Measurements from ENCODE around the gene LRPAP1.
"Not testable (repeated sequence)": the region's sequence is repeated elsewhere in the genome, so short reads cannot be mapped to it uniquely, and the experiment has no call there.

The LRPAP1 gene

GRCh38 chr4:3531879-3532750 lies at the start of gene LRPAP1:
Gene LRPAP1 (minus strand): TSS chr4:3532422. CDS start chr4:3532412, 10 bp downstream.
- in situ Hi-C loops (cut with MboI; ENCODE audit: low sequenced_read_pairs): no loop called here

- in situ Hi-C loops (cut with MboI; ENCODE audit: low sequenced_read_pairs): not testable (repeated sequence)
Measured at GRCh38 chr4:3581334-3582090, 49.3 kb upstream of the LRPAP1 start.

- in situ Hi-C loops (cut with MboI; ENCODE audit: low sequenced_read_pairs): not testable (repeated sequence)
Measured at GRCh38 chr4:3580859-3581258, 48.6 kb upstream of the LRPAP1 start.

- in situ Hi-C loops (cut with MboI; ENCODE audit: low sequenced_read_pairs): not testable (repeated sequence)
Measured at GRCh38 chr4:3578527-3579144, 46.4 kb upstream of the LRPAP1 start.

- in situ Hi-C loops (cut with MboI; ENCODE audit: low sequenced_read_pairs): not testable (repeated sequence)
Measured at GRCh38 chr4:3578052-3578451, 45.8 kb upstream of the LRPAP1 start.

- in situ Hi-C loops (cut with MboI; ENCODE audit: low sequenced_read_pairs): not testable (repeated sequence)
Measured at GRCh38 chr4:3577208-3577892, 45.1 kb upstream of the LRPAP1 start.

GRCh38 chr4:3576533-3577207 lies 44.4 kb upstream of the LRPAP1 start:
- in situ Hi-C loops (cut with MboI; ENCODE audit: low sequenced_read_pairs): not testable (repeated sequence)

- in situ Hi-C loops (cut with MboI; ENCODE audit: low sequenced_read_pairs): not testable (repeated sequence)
Measured at GRCh38 chr4:3575426-3576369, 43.5 kb upstream of the LRPAP1 start.

GRCh38 chr4:3574865-3575264 lies 42.6 kb upstream of the LRPAP1 start:
- in situ Hi-C loops (cut with MboI; ENCODE audit: low sequenced_read_pairs): not testable (repeated sequence)

GRCh38 chr4:3574346-3574745 lies 42.1 kb upstream of the LRPAP1 start:
- in situ Hi-C loops (cut with MboI; ENCODE audit: low sequenced_read_pairs): not testable (repeated sequence)

- in situ Hi-C loops (cut with MboI; ENCODE audit: low sequenced_read_pairs): no loop called here
Measured at GRCh38 chr4:3573131-3573530, 40.9 kb upstream of the LRPAP1 start.

GRCh38 chr4:3572363-3572762 lies 40.1 kb upstream of the LRPAP1 start:
- in situ Hi-C loops (cut with MboI; ENCODE audit: low sequenced_read_pairs): no loop called here

- in situ Hi-C loops (cut with MboI; ENCODE audit: low sequenced_read_pairs): no loop called here
Measured at GRCh38 chr4:3571921-3572320, 39.7 kb upstream of the LRPAP1 start.

GRCh38 chr4:3570923-3571322 lies 38.7 kb upstream of the LRPAP1 start:
- in situ Hi-C loops (cut with MboI; ENCODE audit: low sequenced_read_pairs): not testable (repeated sequence)

- in situ Hi-C loops (cut with MboI; ENCODE audit: low sequenced_read_pairs): not testable (repeated sequence)
Measured at GRCh38 chr4:3569611-3570010, 37.4 kb upstream of the LRPAP1 start.

- in situ Hi-C loops (cut with MboI; ENCODE audit: low sequenced_read_pairs): not testable (repeated sequence)
Measured at GRCh38 chr4:3566701-3567100, 34.5 kb upstream of the LRPAP1 start.

GRCh38 chr4:3566301-3566700 lies 34.1 kb upstream of the LRPAP1 start:
- in situ Hi-C loops (cut with MboI; ENCODE audit: low sequenced_read_pairs): not testable (repeated sequence)

GRCh38 chr4:3564948-3565347 lies 32.7 kb upstream of the LRPAP1 start:
- in situ Hi-C loops (cut with MboI; ENCODE audit: low sequenced_read_pairs): not testable (repeated sequence)

GRCh38 chr4:3563403-3563802 lies 31.2 kb upstream of the LRPAP1 start:
- in situ Hi-C loops (cut with MboI; ENCODE audit: low sequenced_read_pairs): no loop called here
